GM21381 (cell line): Measurements from ENCODE around the gene PCDHGB1.
A peak's percentile ranks its signal among the peaks of the same experiment; 100 is the strongest.
"Not testable (repeated sequence)": the region's sequence is repeated elsewhere in the genome, so short reads cannot be mapped to it uniquely, and the experiment has no call there.

Experiments
- ATAC-seq: cut with Tn5 transposase; IDR thresholded peaks from one replicate; pipeline ENCODE4 v1.9.1; 2021; ENCODE audit warnings: mild to moderate bottlenecking, moderate library complexity; ENCODE audit not compliant: unreplicated experiment

PCDHGB1 gene

DNA sequence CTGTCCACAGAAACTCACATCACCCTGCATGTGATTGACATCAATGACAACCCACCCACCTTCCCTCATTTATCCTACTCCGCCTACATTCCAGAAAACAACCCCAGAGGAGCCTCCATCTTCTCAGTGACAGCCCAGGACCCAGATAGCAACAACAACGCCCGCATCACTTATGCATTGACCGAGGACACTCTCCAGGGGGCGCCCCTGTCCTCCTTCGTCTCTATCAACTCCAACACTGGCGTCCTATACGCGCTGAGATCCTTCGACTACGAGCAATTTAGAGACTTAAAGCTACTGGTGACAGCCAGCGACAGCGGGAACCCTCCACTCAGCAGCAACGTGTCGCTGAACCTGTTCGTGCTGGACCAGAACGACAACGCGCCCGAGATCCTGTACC lies 4.6 kb upstream of the PCDHGB1 start:
- no peak for ATAC-seq

DNA sequence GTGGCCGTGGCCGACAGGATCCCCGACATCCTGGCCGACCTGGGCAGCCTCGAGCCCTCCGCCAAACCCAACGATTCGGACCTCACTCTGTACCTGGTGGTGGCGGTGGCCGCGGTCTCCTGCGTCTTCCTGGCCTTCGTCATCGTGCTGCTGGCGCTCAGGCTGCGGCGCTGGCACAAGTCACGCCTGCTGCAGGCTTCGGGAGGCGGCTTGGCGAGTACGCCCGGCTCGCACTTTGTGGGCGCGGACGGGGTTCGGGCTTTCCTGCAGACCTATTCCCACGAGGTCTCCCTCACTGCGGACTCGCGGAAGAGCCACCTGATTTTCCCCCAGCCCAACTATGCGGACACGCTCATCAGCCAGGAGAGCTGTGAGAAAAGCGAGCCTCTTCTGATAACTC lies 3.9 kb upstream of the PCDHGB1 start:
- not testable (repeated sequence) for ATAC-seq

GRCh38 chr5:141351591-141351990 lies 1.7 kb downstream of the PCDHGB1 start:
- no peak for ATAC-seq

- no peak for ATAC-seq
Observed at GRCh38 chr5:141354900-141355469, 5.1 kb downstream of the PCDHGB1 start, which contains the start of gene PCDHGA4. Gene PCDHGA4, plus strand, starts transcription at chr5:141355021. Its CDS starts 87 bp downstream, at chr5:141355108.

GRCh38 chr5:141355641-141356040 lies 5.7 kb downstream of the PCDHGB1 start:
- ATAC-seq: no peak

DNA sequence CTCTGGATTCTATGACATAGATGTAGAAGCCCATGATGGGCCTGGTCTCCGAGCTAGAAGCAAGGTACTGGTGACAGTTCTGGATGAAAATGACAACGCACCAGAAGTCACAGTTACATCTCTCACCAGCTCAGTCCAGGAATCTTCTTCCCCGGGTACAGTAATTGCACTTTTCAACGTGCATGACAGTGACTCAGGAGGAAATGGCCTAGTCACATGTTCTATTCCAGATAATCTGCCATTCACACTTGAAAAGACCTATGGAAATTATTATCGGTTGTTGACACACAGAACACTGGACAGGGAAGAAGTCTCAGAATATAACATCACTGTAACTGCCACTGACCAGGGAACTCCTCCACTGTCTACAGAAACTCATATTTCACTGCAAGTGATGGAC lies 6.2 kb downstream of the PCDHGB1 start:
- no peak for ATAC-seq

- ATAC-seq: no peak
Observed at GRCh38 chr5:141356950-141357349, 7.1 kb downstream of the PCDHGB1 start.

- no peak for ATAC-seq
Observed at GRCh38 chr5:141359790-141360426, 10.0 kb downstream of the PCDHGB1 start, which contains the start of gene PCDHGB2. Gene PCDHGB2, plus strand, starts transcription at chr5:141359994. Its CDS starts 142 bp downstream, at chr5:141360136.

DNA sequence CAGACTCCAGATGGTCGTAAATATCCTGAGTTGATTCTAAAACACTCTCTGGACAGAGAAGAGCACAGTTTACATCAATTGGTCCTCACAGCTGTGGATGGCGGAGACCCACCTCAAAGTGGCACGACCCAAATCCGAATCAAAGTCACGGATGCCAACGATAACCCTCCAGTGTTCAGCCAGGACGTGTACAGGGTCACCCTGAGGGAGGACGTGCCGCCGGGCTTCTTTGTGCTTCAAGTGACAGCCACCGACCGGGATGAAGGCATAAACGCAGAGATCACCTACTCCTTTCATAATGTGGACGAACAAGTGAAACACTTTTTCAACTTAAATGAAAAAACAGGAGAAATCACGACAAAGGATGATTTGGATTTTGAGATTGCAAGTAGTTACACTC lies 10.8 kb downstream of the PCDHGB1 start:
- no peak for ATAC-seq

GRCh38 chr5:141362719-141363118 lies 12.8 kb downstream of the PCDHGB1 start:
- no peak for ATAC-seq

DNA sequence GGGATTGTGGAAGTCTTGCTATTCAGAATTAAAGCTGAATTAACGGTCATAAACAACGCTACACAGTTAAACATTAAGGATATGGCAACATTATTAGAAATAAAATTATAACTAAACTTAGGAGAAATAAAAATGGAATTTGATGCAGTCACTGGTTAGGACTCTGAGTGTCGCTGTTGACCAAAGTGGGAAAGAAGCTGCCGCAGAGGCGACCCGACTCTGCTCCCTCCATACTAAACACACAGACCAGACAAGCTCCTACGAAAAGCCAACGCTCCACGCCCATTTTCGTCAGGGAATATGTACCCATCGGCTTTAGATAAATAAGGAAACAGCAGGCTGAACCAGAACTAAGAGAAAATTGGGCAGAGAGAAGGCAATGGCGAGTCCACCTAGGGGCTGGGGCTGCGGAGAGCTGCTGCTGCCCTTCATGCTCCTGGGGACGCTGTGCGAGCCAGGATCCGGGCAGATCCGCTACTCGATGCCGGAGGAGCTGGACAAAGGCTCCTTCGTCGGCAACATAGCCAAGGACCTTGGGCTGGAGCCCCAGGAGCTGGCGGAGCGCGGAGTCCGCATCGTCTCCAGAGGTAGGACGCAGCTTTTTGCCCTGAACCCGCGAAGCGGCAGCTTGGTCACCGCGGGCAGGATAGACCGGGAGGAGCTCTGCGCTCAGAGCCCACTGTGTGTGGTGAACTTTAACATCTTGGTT lies 14.2 kb downstream of the PCDHGB1 start, which contains the start of gene PCDHGA5:
TSS of gene PCDHGA5 (plus strand) at position 211 of the 709 bp plus-strand sequence. CDS start at position 380, 169 bp downstream.
- no peak for ATAC-seq

DNA sequence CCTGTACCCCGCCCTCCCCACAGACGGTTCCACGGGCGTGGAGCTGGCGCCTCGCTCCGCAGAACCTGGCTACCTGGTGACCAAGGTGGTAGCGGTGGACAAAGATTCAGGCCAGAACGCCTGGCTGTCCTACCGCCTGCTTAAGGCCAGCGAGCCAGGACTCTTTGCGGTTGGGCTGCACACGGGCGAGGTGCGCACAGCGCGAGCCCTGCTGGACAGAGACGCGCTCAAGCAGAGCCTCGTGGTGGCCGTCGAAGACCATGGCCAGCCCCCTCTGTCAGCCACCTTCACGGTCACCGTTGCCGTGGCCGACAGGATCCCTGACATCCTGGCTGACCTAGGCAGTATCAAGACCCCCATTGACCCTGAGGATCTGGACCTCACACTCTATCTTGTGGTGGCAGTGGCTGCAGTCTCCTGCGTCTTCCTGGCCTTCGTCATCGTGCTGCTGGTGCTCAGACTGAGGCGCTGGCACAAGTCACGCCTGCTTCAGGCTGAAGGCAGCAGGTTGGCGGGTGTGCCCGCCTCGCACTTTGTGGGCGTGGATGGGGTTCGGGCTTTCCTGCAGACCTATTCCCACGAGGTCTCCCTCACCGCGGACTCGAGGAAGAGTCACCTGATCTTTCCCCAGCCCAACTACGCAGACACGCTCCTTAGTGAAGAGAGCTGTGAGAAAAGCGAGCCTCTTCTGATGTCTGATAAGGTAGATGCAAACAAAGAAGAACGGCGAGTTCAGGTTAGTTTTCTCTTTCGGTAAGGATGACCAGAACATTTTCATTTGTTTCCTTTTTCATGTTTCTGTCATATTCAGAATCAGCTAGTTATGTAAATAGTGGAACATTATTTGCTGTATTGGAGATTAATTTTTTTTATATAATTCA lies 16.4 kb downstream of the PCDHGB1 start:
- no peak for ATAC-seq

DNA sequence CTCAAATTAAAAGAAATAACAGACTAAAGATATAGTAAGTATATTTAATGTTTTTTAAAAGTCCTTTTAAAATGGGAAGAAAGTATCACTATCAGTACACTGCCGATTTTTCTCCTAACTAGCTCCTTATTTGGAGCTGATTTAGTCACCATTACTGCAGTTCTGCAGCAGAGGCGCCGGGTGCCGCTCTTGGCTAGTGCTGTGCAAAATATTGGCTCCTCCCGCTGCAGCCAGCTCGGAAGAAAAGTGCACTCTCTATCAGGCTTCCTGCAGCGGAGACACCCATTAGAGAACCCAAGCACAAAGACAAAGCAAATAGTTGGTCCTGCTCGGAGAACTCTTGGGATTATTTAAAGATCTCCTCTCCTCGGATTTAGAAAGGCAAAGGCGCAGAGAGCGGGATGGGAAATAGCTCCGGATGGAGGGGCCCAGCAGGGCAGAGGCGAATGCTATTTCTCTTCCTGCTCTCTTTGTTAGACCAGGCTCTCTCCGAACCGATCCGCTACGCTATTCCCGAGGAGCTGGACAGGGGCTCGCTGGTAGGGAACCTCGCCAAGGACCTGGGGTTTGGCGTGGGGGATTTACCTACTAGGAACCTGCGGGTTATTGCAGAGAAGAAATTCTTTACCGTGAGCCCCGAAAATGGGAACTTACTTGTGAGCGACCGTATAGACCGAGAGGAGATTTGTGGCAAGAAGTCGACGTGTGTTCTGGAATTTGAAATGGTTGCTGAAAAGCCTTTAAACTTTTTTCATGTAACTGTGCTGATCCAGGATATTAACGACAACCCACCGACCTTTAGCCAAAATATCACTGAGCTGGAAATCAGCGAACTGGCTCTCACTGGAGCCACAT lies 20.3 kb downstream of the PCDHGB1 start, which contains the start of gene PCDHGB3:
TSS of gene PCDHGB3 (plus strand) at position 249 of the 855 bp plus-strand sequence. CDS start at position 402, 153 bp downstream.
- ATAC-seq: peak; percentile 97

DNA sequence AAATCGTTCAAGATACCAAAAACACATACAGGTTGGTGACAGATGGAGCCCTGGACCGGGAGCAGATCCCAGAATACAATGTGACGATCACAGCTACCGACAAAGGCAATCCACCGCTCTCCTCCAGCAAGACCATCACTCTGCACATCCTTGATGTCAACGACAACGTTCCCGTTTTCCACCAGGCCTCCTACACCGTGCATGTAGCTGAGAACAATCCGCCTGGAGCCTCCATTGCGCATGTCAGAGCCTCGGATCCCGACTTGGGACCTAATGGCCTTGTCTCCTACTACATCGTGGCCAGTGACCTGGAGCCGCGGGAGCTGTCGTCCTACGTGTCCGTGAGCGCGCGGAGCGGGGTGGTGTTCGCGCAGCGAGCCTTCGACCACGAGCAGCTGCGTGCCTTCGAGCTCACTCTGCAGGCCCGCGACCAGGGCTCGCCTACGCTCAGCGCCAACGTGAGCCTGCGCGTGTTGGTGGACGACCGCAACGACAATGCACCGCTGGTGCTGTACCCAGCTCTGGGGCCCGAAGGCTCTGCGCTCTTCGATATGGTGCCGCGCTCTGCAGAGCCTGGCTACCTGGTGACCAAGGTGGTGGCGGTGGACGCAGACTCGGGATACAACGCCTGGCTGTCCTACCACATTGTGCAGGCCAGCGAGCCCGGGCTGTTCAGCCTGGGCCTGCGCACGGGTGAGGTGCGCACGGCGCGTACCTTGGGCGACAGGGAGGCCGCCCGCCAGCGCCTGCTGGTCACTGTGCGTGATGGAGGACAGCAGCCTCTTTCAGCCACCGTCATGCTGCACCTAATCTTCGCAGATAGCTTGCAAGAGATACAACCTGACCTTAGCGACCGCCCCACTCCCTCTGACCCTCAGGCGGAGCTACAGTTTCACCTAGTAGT lies 21.9 kb downstream of the PCDHGB1 start:
- no peak for ATAC-seq

- ATAC-seq: no peak
Observed at GRCh38 chr5:141373673-141374317, 23.9 kb downstream of the PCDHGB1 start, which contains the start of gene PCDHGA6. Gene PCDHGA6, plus strand, starts transcription at chr5:141373891. Its CDS starts 193 bp downstream, at chr5:141374084.

DNA sequence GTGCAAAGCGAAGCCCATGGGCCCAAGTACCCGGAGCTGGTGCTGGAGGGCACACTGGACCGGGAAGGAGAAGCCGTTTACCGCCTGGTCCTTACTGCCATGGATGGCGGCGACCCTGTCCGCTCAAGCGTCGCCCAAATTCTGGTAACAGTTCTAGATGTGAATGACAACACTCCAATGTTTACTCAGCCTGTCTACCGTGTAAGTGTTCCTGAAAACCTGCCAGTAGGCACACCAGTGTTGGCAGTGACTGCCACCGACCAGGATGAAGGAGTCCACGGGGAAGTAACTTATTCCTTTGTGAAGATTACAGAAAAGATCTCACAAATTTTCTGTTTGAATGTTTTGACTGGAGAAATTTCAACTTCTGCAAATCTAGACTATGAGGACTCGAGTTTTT lies 24.7 kb downstream of the PCDHGB1 start:
- no peak for ATAC-seq

- ATAC-seq: not testable (repeated sequence)
Observed at GRCh38 chr5:141375444-141376155, 25.7 kb downstream of the PCDHGB1 start.
